PFSK-1 (cell line): ENCODE data around the gene MAPK7.

ENCODE experiments used
- FOXP2 ChIP-seq: optimal IDR thresholded peaks from 2 replicates; pipeline ENCODE3; 2011; ENCODE audit warnings: borderline replicate concordance, control low read depth, inconsistent platforms; ENCODE audit not compliant: insufficient read depth; ENCODE audit errors: extremely low read length, extremely low read depth
- POLR2AphosphoS5 ChIP-seq: IDR thresholded peaks from 2 replicates; pipeline ENCODE4 v1.6.1; 2012; ENCODE audit warnings: low read depth, mild to moderate bottlenecking, control low read depth, low read length, moderate library complexity
- SIN3A ChIP-seq: IDR thresholded peaks from 2 replicates; pipeline ENCODE4 v1.6.1; 2012; ENCODE audit warnings: mild to moderate bottlenecking, low read length, moderate library complexity, borderline replicate concordance; ENCODE audit not compliant: insufficient read depth
- TAF1 ChIP-seq: IDR thresholded peaks from 2 replicates; pipeline ENCODE4 v1.6.1; 2012; ENCODE audit warnings: low read length, control low read depth, borderline replicate concordance; ENCODE audit not compliant: insufficient read depth
- TF ChIP-seq, protein P1 (sequence below), 2 experiments: IDR thresholded peaks; 2 replicates each; pipeline versions ENCODE4 v1.6.1 to v1.8.0; 2011 to 2012; ENCODE audit warnings: low read depth in 2 of 2, low read length in 2 of 2, control low read depth in 1 of 2, inconsistent platforms in 1 of 2, mild to moderate bottlenecking in 1 of 2, moderate library complexity in 1 of 2; ENCODE audit not compliant: insufficient read depth in 1 of 2

DNA sequence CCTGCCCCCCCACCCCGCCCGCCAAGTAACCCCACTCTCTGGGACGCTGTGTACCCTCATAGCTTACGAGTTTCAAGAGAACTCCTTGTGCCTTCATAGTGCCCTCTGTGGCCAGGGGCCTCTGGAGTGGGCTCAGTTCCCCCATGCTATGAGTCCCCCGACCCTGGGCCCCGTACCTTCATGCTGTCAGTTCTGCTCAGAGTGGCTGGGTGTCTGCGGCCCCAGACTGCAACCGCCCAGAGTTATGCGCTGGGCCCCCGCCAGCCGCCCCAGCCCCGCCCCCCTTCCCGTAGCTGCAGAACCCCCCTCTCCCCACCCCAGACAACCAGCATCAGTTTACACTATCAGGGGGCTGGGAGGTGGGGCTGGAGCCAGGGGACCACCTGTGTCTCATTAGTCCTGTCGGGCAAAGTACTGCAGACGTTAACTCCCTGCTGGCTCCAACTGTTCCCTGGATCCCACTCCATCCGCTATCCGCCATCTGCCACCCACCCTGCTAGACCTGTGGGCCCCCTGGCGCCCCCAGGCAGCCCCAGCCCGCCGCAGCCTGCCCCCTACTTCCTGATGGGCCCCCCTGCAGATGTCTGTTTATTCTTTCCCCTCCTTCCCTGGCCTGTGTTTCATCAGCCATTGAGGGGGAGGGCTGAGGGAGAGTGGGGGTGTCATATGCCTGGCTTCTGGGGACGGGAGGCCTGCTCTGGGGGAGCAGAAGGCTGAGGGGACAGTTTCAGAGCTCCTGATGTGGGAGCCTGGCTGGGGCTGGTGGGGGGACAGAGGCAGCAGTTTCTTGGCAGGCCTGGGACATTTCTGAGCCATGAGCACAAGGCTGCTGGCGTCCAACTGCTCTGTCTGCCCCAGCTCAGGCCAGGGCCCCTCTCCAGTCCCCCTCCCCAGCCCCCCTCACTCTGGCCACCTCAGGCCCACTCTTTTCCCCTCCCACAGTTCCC, 8.9 kb downstream of the MAPK7 start, which contains the start of gene MFAP4:
- TF ChIP-seq, protein P1, sequence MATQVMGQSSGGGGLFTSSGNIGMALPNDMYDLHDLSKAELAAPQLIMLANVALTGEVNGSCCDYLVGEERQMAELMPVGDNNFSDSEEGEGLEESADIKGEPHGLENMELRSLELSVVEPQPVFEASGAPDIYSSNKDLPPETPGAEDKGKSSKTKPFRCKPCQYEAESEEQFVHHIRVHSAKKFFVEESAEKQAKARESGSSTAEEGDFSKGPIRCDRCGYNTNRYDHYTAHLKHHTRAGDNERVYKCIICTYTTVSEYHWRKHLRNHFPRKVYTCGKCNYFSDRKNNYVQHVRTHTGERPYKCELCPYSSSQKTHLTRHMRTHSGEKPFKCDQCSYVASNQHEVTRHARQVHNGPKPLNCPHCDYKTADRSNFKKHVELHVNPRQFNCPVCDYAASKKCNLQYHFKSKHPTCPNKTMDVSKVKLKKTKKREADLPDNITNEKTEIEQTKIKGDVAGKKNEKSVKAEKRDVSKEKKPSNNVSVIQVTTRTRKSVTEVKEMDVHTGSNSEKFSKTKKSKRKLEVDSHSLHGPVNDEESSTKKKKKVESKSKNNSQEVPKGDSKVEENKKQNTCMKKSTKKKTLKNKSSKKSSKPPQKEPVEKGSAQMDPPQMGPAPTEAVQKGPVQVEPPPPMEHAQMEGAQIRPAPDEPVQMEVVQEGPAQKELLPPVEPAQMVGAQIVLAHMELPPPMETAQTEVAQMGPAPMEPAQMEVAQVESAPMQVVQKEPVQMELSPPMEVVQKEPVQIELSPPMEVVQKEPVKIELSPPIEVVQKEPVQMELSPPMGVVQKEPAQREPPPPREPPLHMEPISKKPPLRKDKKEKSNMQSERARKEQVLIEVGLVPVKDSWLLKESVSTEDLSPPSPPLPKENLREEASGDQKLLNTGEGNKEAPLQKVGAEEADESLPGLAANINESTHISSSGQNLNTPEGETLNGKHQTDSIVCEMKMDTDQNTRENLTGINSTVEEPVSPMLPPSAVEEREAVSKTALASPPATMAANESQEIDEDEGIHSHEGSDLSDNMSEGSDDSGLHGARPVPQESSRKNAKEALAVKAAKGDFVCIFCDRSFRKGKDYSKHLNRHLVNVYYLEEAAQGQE (IDR thresholded peaks at IDR 0.05; ENCODE audit: insufficient read depth in 1 of 2, low read depth in 2 of 2, low read length in 2 of 2) = no peak
- TF ChIP-seq TAF1 (no peak), POLR2AphosphoS5 (no peak), SIN3A (no peak), FOXP2 (no peak)
